ENCODE measurements around the gene TWNK.

Gene TWNK

GRCh38 chr10:101029520-101030295, 42.4 kb downstream of the TWNK start:
- no peaks in the 10 kb centered on the region for H3K36me3 ChIP-seq (ENCODE audit: insufficient read depth, low read length)
- no peaks in the 10 kb centered on the region for H3K9me3 ChIP-seq (ENCODE audit: low read length)
- H3K4me2 ChIP-seq (ENCODE audit: low read length) = no peak overlapping the region
- H3F3A ChIP-seq (ENCODE audit: insufficient read depth, low read length) = no peaks in the 10 kb centered on the region
- H2AFZ ChIP-seq (ENCODE audit: low read length) = no peak overlapping the region
- H3K4me1 ChIP-seq (ENCODE audit: insufficient read depth, low read length, severe bottlenecking) = peaks cover 10% of the 10 kb centered on the region
- no peaks in the 10 kb centered on the region for H3K9me2 ChIP-seq (ENCODE audit: low read depth, low read length)
- H3K9ac ChIP-seq (ENCODE audit: low read length) = no peak overlapping the region
- TF ChIP-seq CTCF (IDR thresholded peaks at IDR 0.05; ENCODE audit: low read length) = no peak
- TF ChIP-seq EZH2 (IDR thresholded peaks at IDR 0.05; ENCODE audit: borderline replicate concordance, low read length) = no peak
- H3K27ac ChIP-seq (ENCODE audit: low read depth, low read length, poor library complexity, severe bottlenecking) = no peak overlapping the region
- H3K27me3 ChIP-seq (ENCODE audit: insufficient read depth, low read length) = 0 out of 2 replicates have a peak, but pooled peaks cover 4% of the 10 kb centered on the region
- no peaks in the 10 kb centered on the region for H3K79me2 ChIP-seq (ENCODE audit: insufficient read depth, low read length)
- H3K4me3 ChIP-seq (ENCODE audit: low read depth, low read length, poor library complexity, severe bottlenecking) = no peak overlapping the region
- no peaks in the 10 kb centered on the region for H4K20me1 ChIP-seq (ENCODE audit: insufficient read depth, low read length)

- H3K9ac ChIP-seq (ENCODE audit: low read length) = no peak overlapping the region
- H4K20me1 ChIP-seq (ENCODE audit: insufficient read depth, low read length) = no peaks in the 10 kb centered on the region
- H3K9me3 ChIP-seq (ENCODE audit: low read length) = no peaks in the 10 kb centered on the region
- peaks cover 10% of the 10 kb centered on the region for H3K4me1 ChIP-seq (ENCODE audit: insufficient read depth, low read length, severe bottlenecking)
- 0 out of 2 replicates have a peak, but pooled peaks cover 4% of the 10 kb centered on the region for H3K27me3 ChIP-seq (ENCODE audit: insufficient read depth, low read length)
- H3F3A ChIP-seq (ENCODE audit: insufficient read depth, low read length) = no peaks in the 10 kb centered on the region
- no peaks in the 10 kb centered on the region for H3K9me2 ChIP-seq (ENCODE audit: low read depth, low read length)
- H2AFZ ChIP-seq (ENCODE audit: low read length) = no peak overlapping the region
- no peak for TF ChIP-seq CTCF (IDR thresholded peaks at IDR 0.05; ENCODE audit: low read length)
- no peak for TF ChIP-seq EZH2 (IDR thresholded peaks at IDR 0.05; ENCODE audit: borderline replicate concordance, low read length)
- no peaks in the 10 kb centered on the region for H3K79me2 ChIP-seq (ENCODE audit: insufficient read depth, low read length)
- peak overlapping the region; percentile 53 for H3K4me3 ChIP-seq (ENCODE audit: low read depth, low read length, poor library complexity, severe bottlenecking)
- peak overlapping the region; percentile 58 for H3K4me2 ChIP-seq (ENCODE audit: low read length)
- no peak overlapping the region for H3K27ac ChIP-seq (ENCODE audit: low read depth, low read length, poor library complexity, severe bottlenecking)
- no peaks in the 10 kb centered on the region for H3K36me3 ChIP-seq (ENCODE audit: insufficient read depth, low read length)
These were observed 43.3 kb downstream of the TWNK start for GRCh38 chr10:101030496-101031127.

- Histone ChIP-seq H3K9me3 (ENCODE audit: low read length) (no peaks in the 10 kb centered on the region), H2AFZ (ENCODE audit: low read length) (no peak within 1 kb of the TSS), H3K79me2 (ENCODE audit: insufficient read depth, low read length) (no peaks in the 10 kb centered on the region), H3K27ac (ENCODE audit: low read depth, low read length, poor library complexity, severe bottlenecking) (no peak within 1 kb of the TSS), H4K20me1 (ENCODE audit: insufficient read depth, low read length) (no peaks in the 10 kb centered on the region), H3K27me3 (ENCODE audit: insufficient read depth, low read length) (0 out of 2 replicates have a peak, but pooled peaks cover 4% of the 10 kb centered on the region), H3K9ac (ENCODE audit: low read length) (no peak within 1 kb of the TSS; the same call in 1 of the 2 replicates), H3K4me1 (ENCODE audit: insufficient read depth, low read length, severe bottlenecking) (peaks cover 10% of the 10 kb centered on the region), H3K4me2 (ENCODE audit: low read length) (peak within 1 kb of the TSS; percentile 58), H3F3A (ENCODE audit: insufficient read depth, low read length) (no peaks in the 10 kb centered on the region), H3K36me3 (ENCODE audit: insufficient read depth, low read length) (no peaks in the 10 kb centered on the region), H3K4me3 (ENCODE audit: low read depth, low read length, poor library complexity, severe bottlenecking) (peak within 1 kb of the TSS; percentile 53), H3K9me2 (ENCODE audit: low read depth, low read length) (no peaks in the 10 kb centered on the region)
- TF ChIP-seq CTCF (IDR thresholded peaks at IDR 0.05; ENCODE audit: low read length) (no peak), EZH2 (IDR thresholded peaks at IDR 0.05; ENCODE audit: borderline replicate concordance, low read length) (no peak)
These were observed 43.9 kb downstream of the TWNK start, which contains the start of the genes PDZD7 and SFXN3 for GRCh38 chr10:101031128-101031795. TSS of gene PDZD7 (minus strand) at chr10:101031129. CDS start at chr10:101030219, 910 bp downstream. TSS of gene SFXN3 (plus strand) at chr10:101031234. CDS start at chr10:101034695, 3,461 bp downstream.

Data from OCI-LY1 (cell line).